Upper lobe of left lung (tissue), 6 donors: ENCODE results near the gene POGZ. TPM values are rescaled to one million over a fixed set of nuclear protein-coding genes. Genes with fewer than 3 reads are reported as not detected.

Source experiments
- ATAC-seq, 2 donors: fragments of 200-7000 bp; cut with Tn5 transposase; one replicate each; pipeline ENCODE4 v1.9.1; 2022; ENCODE audit warnings: mild to moderate bottlenecking in 2 of 2, moderate library complexity in 2 of 2; ENCODE audit not compliant: low FRiP score in 2 of 2
- DNase-seq, 2 donors: peaks; one replicate each; pipeline ENCODE4 v3.0.0-alpha.2; 2019 to 2020
- H3K27ac ChIP-seq, 4 donors: fragments of 200-600 bp; sonication (generic); one replicate each; pipeline ENCODE4 v1.5.1; 2016 to 2019
- H3K27me3 ChIP-seq, 4 donors: fragments of 200-600 bp; sonication (generic); one replicate each; pipeline ENCODE4 v1.5.1; 2017 to 2019
- H3K36me3 ChIP-seq, 4 donors: fragments of 200-600 bp; sonication (generic); one replicate each; pipeline ENCODE4 v1.5.1; 2016 to 2019
- H3K4me1 ChIP-seq, 4 donors: fragments of 200-600 bp; sonication (generic); one replicate each; pipeline ENCODE4 v1.5.1; 2018 to 2019
- H3K4me3 ChIP-seq, 4 donors: fragments of 200-600 bp; sonication (generic); one replicate each; pipeline ENCODE4 v1.5.1; 2017 to 2019; ENCODE audit warnings: mild to moderate bottlenecking in 2 of 4, moderate library complexity in 1 of 4
- H3K9me3 ChIP-seq, 4 donors: fragments of 200-600 bp; sonication (generic); one replicate each; pipeline ENCODE4 v1.5.1; 2018 to 2019
- CTCF ChIP-seq, 6 experiments: fragments of 450-650 bp in 4 of 6; fragments of 200-600 bp in 2 of 6; sonication (generic) in 2 of 6; IDR thresholded peaks; one replicate each; pipeline ENCODE4 v1.5.1; 2016 to 2019; ENCODE audit warnings: antibody characterized with exemption in 6 of 6
- EP300 ChIP-seq, 4 donors: sonication (generic); formaldehyde crosslinking; IDR thresholded peaks; one replicate each; pipeline ENCODE4 v1.5.1; 2017; ENCODE audit warnings: antibody characterized with exemption in 4 of 4, control low read depth in 2 of 4
- POLR2A ChIP-seq, 4 donors: fragments of 450-650 bp; IDR thresholded peaks; one replicate each; pipeline ENCODE4 v1.5.1; 2016 to 2017; ENCODE audit warnings: antibody characterized with exemption in 4 of 4, mild to moderate bottlenecking in 2 of 4
- POLR2AphosphoS5 ChIP-seq, 2 donors: sonication (generic); formaldehyde crosslinking; IDR thresholded peaks; one replicate each; pipeline ENCODE4 v1.5.1; 2017; ENCODE audit warnings: antibody characterized with exemption in 2 of 2
- WGBS, 2 donors: methylation state at CpG; one replicate each; pipeline ENCODE4 v1.1.5; 2017 to 2018; 5-methylcytosine and 5-hydroxymethylcytosine counted together
- total RNA-seq, 6 donors: library from RNA; depleted of rRNA in 4 of 6; stranded (reverse); fragments of >200 nt in 4 of 6; gene quantifications; one replicate each; pipeline versions ENCODE4 v1.1.0 to v1.2.1, GENCODE V29; 2016 to 2021
- donor health status: DM: no; HTN: no; CAD: no; lungs with moderate emphysema.
- donor health status: DM: no; HTN: yes; CAD: no; lungs with severe emphysema.

Gene POGZ
- total RNA-seq, 6 donors from 2014 or later: 34.2 to 148 (median 67.9) TPM

- ATAC-seq (no peak), DNase-seq (no peak)
- Histone ChIP-seq H3K4me3 (no peak overlapping the region), H3K27ac (no peak overlapping the region), H3K27me3 (no peaks in the 10 kb centered on the region), H3K4me1 (no peaks in the 10 kb centered on the region), H3K9me3 (no peaks in the 10 kb centered on the region), H3K36me3 (peaks cover 47 to 98% (median 63%) of the 10 kb centered on the region in 4 donors)
- 90 to 93% methylated on average over 2 of the region's 2 CpGs for WGBS, 2 donors
- TF ChIP-seq CTCF (IDR thresholded peaks at IDR 0.05) (no peak), EP300 (IDR thresholded peaks at IDR 0.05) (no peak)
Observed at GRCh38 chr1:151411884-151412283, 47.4 kb downstream of the POGZ start.

- Histone ChIP-seq H3K36me3 (peaks cover 64 to 98% (median 75%) of the 10 kb centered on the region in 4 donors), H3K27me3 (no peaks in the 10 kb centered on the region), H3K27ac (no peak overlapping the region), H3K9me3 (no peaks in the 10 kb centered on the region), H3K4me1 (no peaks in the 10 kb centered on the region), H3K4me3 (no peak overlapping the region)
- DNase-seq: no peak
- no peak for ATAC-seq
- TF ChIP-seq POLR2AphosphoS5 (IDR thresholded peaks at IDR 0.05) (no peak), EP300 (IDR thresholded peaks at IDR 0.05) (no peak), POLR2A (IDR thresholded peaks at IDR 0.05) (no peak), CTCF (IDR thresholded peaks at IDR 0.05) (no peak)
Observed at GRCh38 chr1:151408891-151409290, 50.4 kb downstream of the POGZ start.

GRCh38 chr1:151407304-151407703, 52.0 kb downstream of the POGZ start:
- Histone ChIP-seq H3K4me3 (no peak overlapping the region), H3K4me1 (no peaks in the 10 kb centered on the region), H3K27ac (no peak overlapping the region), H3K9me3 (no peaks in the 10 kb centered on the region), H3K36me3 (peaks cover 65 to 99% (median 81%) of the 10 kb centered on the region in 4 donors), H3K27me3 (no peaks in the 10 kb centered on the region)
- TF ChIP-seq EP300 (IDR thresholded peaks at IDR 0.05) (no peak), POLR2A (IDR thresholded peaks at IDR 0.05) (no peak)
- ATAC-seq (no peak), DNase-seq (no peak)
- WGBS, 2 donors: 79 to 89% methylated on average over 3 of the region's 3 CpGs

GRCh38 chr1:151406176-151406575, 53.1 kb downstream of the POGZ start:
- 89 to 93% methylated on average over 8 of the region's 8 CpGs for WGBS, 2 donors
- TF ChIP-seq CTCF (IDR thresholded peaks at IDR 0.05): no peak
- TF ChIP-seq POLR2A (IDR thresholded peaks at IDR 0.05): no peak
- TF ChIP-seq POLR2AphosphoS5 (IDR thresholded peaks at IDR 0.05): no peak
- no peak for TF ChIP-seq EP300 (IDR thresholded peaks at IDR 0.05)
- no peaks in the 10 kb centered on the region for H3K9me3 ChIP-seq
- no peaks in the 10 kb centered on the region for H3K27me3 ChIP-seq
- peaks cover 66 to 99% (median 81%) of the 10 kb centered on the region in 4 donors for H3K36me3 ChIP-seq
- peaks cover 0 to 7% (median under 1%) of the 10 kb centered on the region in 4 donors for H3K4me1 ChIP-seq
- H3K27ac ChIP-seq: no peak overlapping the region
- ATAC-seq: no peak
- no peak for DNase-seq
- H3K4me3 ChIP-seq: no peak overlapping the region

GRCh38 chr1:151405187-151405951, 53.9 kb downstream of the POGZ start:
- H3K36me3 ChIP-seq: peaks cover 59 to 98% (median 79%) of the 10 kb centered on the region in 4 donors
- peaks cover 7 to 15% (median 8%) of the 10 kb centered on the region in 4 donors for H3K4me1 ChIP-seq
- ATAC-seq (no peak), DNase-seq (no peak)
- WGBS, 2 donors: 88% methylated on average over 12 to 13 of the region's 13 CpGs
- H3K27ac ChIP-seq: no peak overlapping the region
- no peaks in the 10 kb centered on the region for H3K27me3 ChIP-seq
- H3K9me3 ChIP-seq: no peaks in the 10 kb centered on the region
- H3K4me3 ChIP-seq: no peak overlapping the region
- TF ChIP-seq POLR2AphosphoS5 (IDR thresholded peaks at IDR 0.05): no peak
- no peak for TF ChIP-seq CTCF (IDR thresholded peaks at IDR 0.05)
- no peak for TF ChIP-seq POLR2A (IDR thresholded peaks at IDR 0.05)
- TF ChIP-seq EP300 (IDR thresholded peaks at IDR 0.05): no peak
